OCI-LY3 (cell line): ENCODE results near the gene PIGU.

Experiments
- CTCF ChIP-seq: fragments of 200-600, 300-600 bp; sonication (generic); IDR thresholded peaks from 2 replicates; pipeline ENCODE4 v1.5.1; 2014; ENCODE audit warnings: antibody characterized with exemption, low read length, low read depth
- EZH2phosphoT487 ChIP-seq: fragments of 200-600 bp; shearing (Covaris generic); IDR thresholded peaks from 2 replicates; pipeline ENCODE4 v1.6.1; 2018; ENCODE audit warnings: antibody characterized with exemption, mixed run types, low read depth

DNA sequence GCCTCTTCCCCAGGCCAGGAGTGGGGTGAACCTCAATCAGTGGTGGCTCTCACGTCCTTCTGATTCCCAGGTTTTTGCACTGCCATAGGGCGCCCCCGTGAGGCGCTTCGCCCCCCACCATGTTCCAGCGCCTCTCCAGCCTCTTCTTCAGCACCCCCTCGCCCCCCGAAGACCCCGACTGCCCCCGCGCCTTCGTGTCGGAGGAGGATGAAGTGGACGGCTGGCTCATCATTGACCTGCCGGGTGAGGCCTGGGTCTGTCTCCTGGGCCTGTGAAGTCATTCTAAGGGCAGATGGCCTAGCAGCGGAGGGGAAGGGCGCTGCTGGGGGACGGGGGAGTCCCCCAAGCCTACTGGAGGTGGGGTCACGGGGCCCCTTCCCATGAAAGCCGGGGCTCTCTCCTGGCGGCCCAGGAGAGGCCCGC, 31.7 kb upstream of the PIGU start:
- TF ChIP-seq EZH2phosphoT487 (no peak), CTCF (peak; percentile 87)
